HG02642 (cell line): Measurements from ENCODE around the gene PRXL2A.
"Not testable (repeated sequence)": the region's sequence is repeated elsewhere in the genome, so short reads cannot be mapped to it uniquely, and the experiment has no call there.

ENCODE experiments used
- ATAC-seq: cut with Tn5 transposase; IDR thresholded peaks from one replicate; pipeline ENCODE4 v1.9.1; 2021; ENCODE audit warnings: mild to moderate bottlenecking; ENCODE audit not compliant: unreplicated experiment, poor library complexity

PRXL2A gene

GRCh38 chr10:80410578-80411145, 2.3 kb downstream of the PRXL2A start:
- ATAC-seq: no peak

GRCh38 chr10:80411267-80411668, 2.9 kb downstream of the PRXL2A start:
- ATAC-seq: no peak

- no peak for ATAC-seq
Measured at GRCh38 chr10:80411681-80412220, 3.4 kb downstream of the PRXL2A start.

- no peak for ATAC-seq
Measured at GRCh38 chr10:80412486-80412885, 4.1 kb downstream of the PRXL2A start.

- ATAC-seq: no peak
Measured at GRCh38 chr10:80413271-80413996, 5.1 kb downstream of the PRXL2A start.

- ATAC-seq: no peak
Measured at GRCh38 chr10:80414142-80414895, 6.0 kb downstream of the PRXL2A start.

- no peak for ATAC-seq
Measured at GRCh38 chr10:80415734-80416478, 7.6 kb downstream of the PRXL2A start.

GRCh38 chr10:80416479-80417098, 8.2 kb downstream of the PRXL2A start:
- no peak for ATAC-seq

- ATAC-seq: not testable (repeated sequence)
Measured at GRCh38 chr10:80417256-80417655, 8.9 kb downstream of the PRXL2A start.

GRCh38 chr10:80421050-80421706, 12.8 kb downstream of the PRXL2A start:
- peak; percentile 26 for ATAC-seq

GRCh38 chr10:80421707-80422536, 13.6 kb downstream of the PRXL2A start:
- peak; percentile 85 for ATAC-seq

GRCh38 chr10:80425901-80426300, 17.6 kb downstream of the PRXL2A start:
- no peak for ATAC-seq

GRCh38 chr10:80427541-80427940, 19.2 kb downstream of the PRXL2A start:
- no peak for ATAC-seq

GRCh38 chr10:80429521-80429973, 21.2 kb downstream of the PRXL2A start:
- no peak for ATAC-seq

- ATAC-seq: no peak
Measured at GRCh38 chr10:80433134-80433533, 24.8 kb downstream of the PRXL2A start.

GRCh38 chr10:80436446-80437098, 28.2 kb downstream of the PRXL2A start:
- ATAC-seq: no peak

GRCh38 chr10:80437227-80437626, 28.9 kb downstream of the PRXL2A start:
- no peak for ATAC-seq

- no peak for ATAC-seq
Measured at GRCh38 chr10:80441831-80442230, 33.5 kb downstream of the PRXL2A start.
